ENCODE results near the gene AMELY.
"Not testable (repeated sequence)": the region's sequence is repeated elsewhere in the genome, so short reads cannot be mapped to it uniquely, and the experiment has no call there.

Gene AMELY

DNA sequence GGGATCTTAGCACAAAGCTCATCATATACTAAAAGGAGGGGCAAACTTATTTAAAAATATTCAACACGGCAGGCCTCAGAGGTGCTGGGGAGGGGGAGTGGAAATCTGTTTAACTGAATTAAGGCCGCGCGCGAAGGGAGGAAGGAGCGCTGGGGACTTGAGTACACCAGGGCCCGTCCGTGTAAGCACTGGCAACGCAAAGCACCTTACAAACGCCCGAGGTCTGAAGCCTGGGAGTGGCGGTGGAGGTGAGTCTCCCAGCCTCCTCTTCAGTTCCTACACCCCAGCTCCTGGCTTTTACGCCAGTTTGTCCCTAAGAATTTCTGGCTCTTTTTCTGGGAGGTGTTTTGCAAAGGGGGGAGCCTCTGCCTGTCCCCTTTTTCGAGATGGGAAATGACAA, 1.7 kb downstream of the AMELY start:
- H3K9ac ChIP-seq (ENCODE audit: low read depth, low read length): no peak overlapping the region
- H3K27me3 ChIP-seq (ENCODE audit: control insufficient read depth, insufficient read depth, low read length): no peaks in the 10 kb centered on the region

DNA sequence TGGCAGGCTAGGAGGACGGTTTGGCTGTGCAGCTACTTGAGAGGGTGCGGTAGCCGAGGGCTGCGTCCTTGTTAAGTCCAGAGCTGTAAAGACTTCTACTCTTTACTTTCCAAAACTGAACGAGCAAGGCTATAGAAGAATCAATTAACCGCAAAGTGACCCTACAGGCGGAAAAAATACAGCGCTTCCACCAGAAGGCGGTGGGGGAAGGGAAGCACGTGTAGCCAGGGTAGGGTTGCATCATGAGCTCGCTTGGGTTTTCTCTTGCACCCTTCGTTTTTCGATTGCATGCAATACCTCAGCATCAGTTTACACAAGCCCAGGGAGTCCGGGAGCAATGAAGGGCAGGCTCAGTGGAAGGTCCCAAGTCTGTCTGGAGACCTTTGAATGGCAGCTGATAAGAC, 2.4 kb downstream of the AMELY start:
- no peak overlapping the region for H3K27ac ChIP-seq (ENCODE audit: low read depth, low read length)
- H3K4me1 ChIP-seq (ENCODE audit: control insufficient read depth, insufficient read depth, low read length): no peaks in the 10 kb centered on the region
- H3K27me3 ChIP-seq (ENCODE audit: control insufficient read depth, insufficient read depth, low read length): no peaks in the 10 kb centered on the region
- H3K4me3 ChIP-seq (ENCODE audit: low read depth, low read length): no peak overlapping the region
- no peaks in the 10 kb centered on the region for H3K36me3 ChIP-seq (ENCODE audit: control insufficient read depth, insufficient read depth, low read length)
- H3K9me3 ChIP-seq (ENCODE audit: control insufficient read depth, insufficient read depth, low read length): no peaks in the 10 kb centered on the region
- no peak overlapping the region for H3K9ac ChIP-seq (ENCODE audit: low read depth, low read length)

More for the DNA sequence above, 1.7 kb downstream of the AMELY start:
- Histone ChIP-seq H3K9me3 (ENCODE audit: control insufficient read depth, insufficient read depth, low read length) (no peaks in the 10 kb centered on the region), H3K4me1 (ENCODE audit: control insufficient read depth, insufficient read depth, low read length) (no peaks in the 10 kb centered on the region), H3K4me3 (ENCODE audit: low read depth, low read length) (no peak overlapping the region), H3K36me3 (ENCODE audit: control insufficient read depth, insufficient read depth, low read length) (no peaks in the 10 kb centered on the region), H3K27ac (ENCODE audit: low read depth, low read length) (no peak overlapping the region)

DNA sequence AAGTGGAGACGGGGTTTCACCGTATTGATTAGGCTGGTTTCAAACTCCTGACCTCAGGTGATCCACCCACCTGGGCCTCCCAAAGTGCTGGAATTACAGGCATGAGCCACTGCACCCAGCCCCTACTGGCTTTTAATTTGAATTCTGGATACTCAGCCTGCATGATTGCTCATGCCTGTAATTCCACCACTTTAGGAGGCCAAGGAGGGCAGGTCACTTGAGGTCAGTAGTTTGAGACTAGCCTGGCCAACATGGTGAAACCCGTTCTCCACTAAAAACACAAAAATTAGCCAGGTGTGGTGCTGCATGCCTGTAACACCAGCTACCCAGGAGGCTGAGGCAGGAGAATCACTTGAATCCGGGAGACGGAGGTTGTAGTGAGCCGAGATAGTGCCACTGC, 3.5 kb downstream of the AMELY start:
- not testable (repeated sequence) for H3K4me3 ChIP-seq (ENCODE audit: low read depth, low read length); H3K9me3 ChIP-seq (ENCODE audit: control insufficient read depth, insufficient read depth, low read length); H3K36me3 ChIP-seq (ENCODE audit: control insufficient read depth, insufficient read depth, low read length); H3K27me3 ChIP-seq (ENCODE audit: control insufficient read depth, insufficient read depth, low read length); H3K9ac ChIP-seq (ENCODE audit: low read depth, low read length); H3K4me1 ChIP-seq (ENCODE audit: control insufficient read depth, insufficient read depth, low read length); H3K27ac ChIP-seq (ENCODE audit: low read depth, low read length)

DNA sequence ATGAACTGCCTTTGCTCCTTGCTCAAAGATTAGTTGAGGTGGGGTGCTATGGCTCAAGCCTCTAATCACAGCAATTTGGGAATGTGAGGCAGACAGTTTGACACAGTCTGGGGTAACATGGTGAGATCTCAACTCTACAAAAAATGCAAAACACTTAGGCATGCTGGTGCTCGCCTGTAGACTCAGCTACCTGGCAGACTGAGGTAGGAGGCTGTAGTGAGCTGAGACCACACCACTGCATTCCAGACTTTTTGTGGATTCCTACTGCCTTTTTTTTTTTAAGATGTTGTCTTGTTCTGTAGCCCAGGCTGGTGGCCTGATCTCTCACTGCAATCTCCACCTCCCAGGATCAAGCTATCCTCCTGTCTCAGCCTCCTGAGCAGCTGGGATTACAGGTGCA, 4.0 kb downstream of the AMELY start:
- H3K4me3 ChIP-seq (ENCODE audit: low read depth, low read length): no peak overlapping the region
- no peaks in the 10 kb centered on the region for H3K36me3 ChIP-seq (ENCODE audit: control insufficient read depth, insufficient read depth, low read length)
- H3K4me1 ChIP-seq (ENCODE audit: control insufficient read depth, insufficient read depth, low read length): no peaks in the 10 kb centered on the region
- no peaks in the 10 kb centered on the region for H3K27me3 ChIP-seq (ENCODE audit: control insufficient read depth, insufficient read depth, low read length)
- H3K9me3 ChIP-seq (ENCODE audit: control insufficient read depth, insufficient read depth, low read length): no peaks in the 10 kb centered on the region
- H3K27ac ChIP-seq (ENCODE audit: low read depth, low read length): no peak overlapping the region
- no peak overlapping the region for H3K9ac ChIP-seq (ENCODE audit: low read depth, low read length)

DNA sequence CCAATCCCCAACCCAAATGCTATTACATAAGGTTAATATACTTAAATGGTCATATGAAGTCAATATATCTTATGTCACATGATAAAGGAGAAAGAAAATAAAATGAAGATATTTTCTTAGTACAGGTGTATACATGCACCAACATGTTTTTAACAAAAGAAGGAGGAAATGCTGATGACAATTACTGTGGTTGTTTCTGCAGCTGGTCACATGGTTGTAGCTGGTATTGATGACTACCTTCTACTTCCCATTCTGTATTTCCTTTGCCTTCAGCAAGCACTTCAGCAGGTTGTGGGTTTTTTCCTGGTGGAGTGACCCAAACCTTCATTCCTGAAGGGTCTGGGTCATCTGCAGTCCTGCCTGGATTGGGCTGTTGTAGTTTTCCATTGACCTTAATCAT, 9.4 kb downstream of the AMELY start:
- H3K9ac ChIP-seq (ENCODE audit: low read depth, low read length); H3K36me3 ChIP-seq (ENCODE audit: control insufficient read depth, insufficient read depth, low read length); H3K9me3 ChIP-seq (ENCODE audit: control insufficient read depth, insufficient read depth, low read length); H3K4me1 ChIP-seq (ENCODE audit: control insufficient read depth, insufficient read depth, low read length); H3K4me3 ChIP-seq (ENCODE audit: low read depth, low read length); H3K27ac ChIP-seq (ENCODE audit: low read depth, low read length); H3K27me3 ChIP-seq (ENCODE audit: control insufficient read depth, insufficient read depth, low read length): not testable (repeated sequence)

DNA sequence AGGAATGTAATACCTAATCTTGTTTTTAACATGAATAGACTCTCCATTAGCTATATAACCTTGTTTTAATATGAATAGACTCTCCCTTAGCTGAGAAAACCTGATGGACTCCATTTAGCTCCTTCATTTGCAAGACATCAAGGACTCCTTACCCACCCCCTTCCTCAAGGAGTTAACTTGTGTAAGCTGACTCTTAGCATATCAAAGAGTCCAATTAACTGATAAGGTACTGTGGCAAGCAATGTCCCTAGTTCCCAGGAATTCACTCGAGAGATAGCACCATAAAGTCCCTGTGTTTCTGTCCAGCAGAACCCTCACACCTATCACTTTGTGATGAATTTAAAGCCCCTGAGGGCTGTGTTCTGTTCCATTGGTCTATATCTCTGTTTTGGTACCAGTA, 16.3 kb downstream of the AMELY start:
- no peak overlapping the region for H3K4me3 ChIP-seq (ENCODE audit: low read depth, low read length)
- no peaks in the 10 kb centered on the region for H3K4me1 ChIP-seq (ENCODE audit: control insufficient read depth, insufficient read depth, low read length)
- no peak overlapping the region for H3K9ac ChIP-seq (ENCODE audit: low read depth, low read length)
- no peak overlapping the region for H3K27ac ChIP-seq (ENCODE audit: low read depth, low read length)
- H3K9me3 ChIP-seq (ENCODE audit: control insufficient read depth, insufficient read depth, low read length): no peaks in the 10 kb centered on the region
- H3K36me3 ChIP-seq (ENCODE audit: control insufficient read depth, insufficient read depth, low read length): no peaks in the 10 kb centered on the region
- H3K27me3 ChIP-seq (ENCODE audit: control insufficient read depth, insufficient read depth, low read length): no peaks in the 10 kb centered on the region

DNA sequence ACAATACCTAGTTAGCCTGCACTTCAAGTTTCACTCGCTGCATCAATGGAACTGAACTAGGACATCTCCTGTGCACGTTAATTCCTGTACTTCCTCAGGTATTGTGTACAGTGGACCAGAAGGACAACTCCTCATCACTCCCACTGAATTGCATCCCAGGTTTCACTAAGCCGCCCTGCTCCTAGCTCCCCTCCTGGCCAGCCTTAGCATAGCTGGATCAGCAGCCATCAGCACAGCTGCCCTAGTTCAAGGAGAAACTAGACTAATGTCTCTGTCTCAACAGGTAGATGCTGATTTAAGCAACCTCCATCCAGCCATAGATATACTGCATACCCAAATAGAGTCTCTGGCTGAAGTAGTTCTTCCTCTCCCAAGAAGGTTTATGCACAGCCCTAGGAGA, 17.1 kb downstream of the AMELY start:
- H3K4me1 ChIP-seq (ENCODE audit: control insufficient read depth, insufficient read depth, low read length): no peaks in the 10 kb centered on the region
- no peak overlapping the region for H3K4me3 ChIP-seq (ENCODE audit: low read depth, low read length)
- no peaks in the 10 kb centered on the region for H3K27me3 ChIP-seq (ENCODE audit: control insufficient read depth, insufficient read depth, low read length)
- H3K36me3 ChIP-seq (ENCODE audit: control insufficient read depth, insufficient read depth, low read length): no peaks in the 10 kb centered on the region
- no peak overlapping the region for H3K27ac ChIP-seq (ENCODE audit: low read depth, low read length)
- H3K9me3 ChIP-seq (ENCODE audit: control insufficient read depth, insufficient read depth, low read length): no peaks in the 10 kb centered on the region
- no peak overlapping the region for H3K9ac ChIP-seq (ENCODE audit: low read depth, low read length)

DNA sequence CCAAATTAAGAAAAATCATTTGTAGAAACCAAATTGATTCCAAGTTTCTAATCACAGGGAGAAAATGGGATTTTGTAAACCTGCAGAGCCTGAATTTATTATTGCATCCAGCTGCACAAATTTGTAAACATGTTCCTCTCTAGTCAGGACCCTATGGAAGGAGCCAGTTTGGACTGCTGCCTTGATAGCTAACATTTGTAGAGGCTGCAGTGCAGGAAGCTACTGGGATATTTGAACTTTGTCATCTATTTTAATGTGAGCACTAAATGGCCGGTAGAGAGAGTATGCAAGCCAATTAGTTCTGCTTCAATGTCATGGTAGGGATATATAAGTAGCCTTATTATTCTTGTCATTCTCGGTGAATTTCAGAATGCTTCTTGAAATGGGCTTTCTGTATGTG, 62.2 kb downstream of the AMELY start:
- Histone ChIP-seq H3K4me1 (ENCODE audit: control insufficient read depth, insufficient read depth, low read length) (no peaks in the 10 kb centered on the region), H3K27ac (ENCODE audit: low read depth, low read length) (no peak overlapping the region), H3K4me3 (ENCODE audit: low read depth, low read length) (no peak overlapping the region)

DNA sequence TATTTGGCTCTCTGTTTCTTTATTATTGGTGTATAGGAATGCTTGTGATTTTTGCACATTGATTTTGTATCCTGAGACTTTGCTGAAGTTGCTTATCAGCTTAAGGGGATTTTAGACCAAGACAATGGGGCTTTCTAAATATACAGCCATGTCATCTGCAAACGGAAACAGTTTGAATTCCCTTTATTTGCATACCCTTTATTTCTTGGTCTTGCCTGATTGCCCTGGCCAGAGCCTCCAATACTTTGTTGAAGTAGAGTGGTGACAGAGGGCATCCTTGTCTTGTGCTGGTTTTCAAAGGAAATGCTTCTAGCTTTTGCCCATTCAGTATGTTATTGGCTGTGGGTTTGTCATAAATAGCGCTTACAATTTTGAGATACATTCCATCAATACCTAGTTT, 68.9 kb downstream of the AMELY start:
- not testable (repeated sequence) for H3K27ac ChIP-seq (ENCODE audit: low read depth, low read length); H3K9ac ChIP-seq (ENCODE audit: low read depth, low read length); H3K36me3 ChIP-seq (ENCODE audit: control insufficient read depth, insufficient read depth, low read length); H3K27me3 ChIP-seq (ENCODE audit: control insufficient read depth, insufficient read depth, low read length); H3K9me3 ChIP-seq (ENCODE audit: control insufficient read depth, insufficient read depth, low read length); H3K4me3 ChIP-seq (ENCODE audit: low read depth, low read length); H3K4me1 ChIP-seq (ENCODE audit: control insufficient read depth, insufficient read depth, low read length)

More for the DNA sequence above, 62.2 kb downstream of the AMELY start:
- Histone ChIP-seq H3K36me3 (ENCODE audit: control insufficient read depth, insufficient read depth, low read length) (no peaks in the 10 kb centered on the region), H3K27me3 (ENCODE audit: control insufficient read depth, insufficient read depth, low read length) (no peaks in the 10 kb centered on the region), H3K9me3 (ENCODE audit: control insufficient read depth, insufficient read depth, low read length) (no peaks in the 10 kb centered on the region), H3K9ac (ENCODE audit: low read depth, low read length) (no peak overlapping the region)
